ENCODE data around the gene PRKAA1. TPM values are rescaled to one million over a fixed set of nuclear protein-coding genes. Genes with fewer than 3 reads are reported as not detected.
"Not testable (repeated sequence)": the region's sequence is repeated elsewhere in the genome, so short reads cannot be mapped to it uniquely, and the experiment has no call there.

Gene PRKAA1
- total RNA-seq, 1 experiment from 2014 or later, result 178 TPM

DNA sequence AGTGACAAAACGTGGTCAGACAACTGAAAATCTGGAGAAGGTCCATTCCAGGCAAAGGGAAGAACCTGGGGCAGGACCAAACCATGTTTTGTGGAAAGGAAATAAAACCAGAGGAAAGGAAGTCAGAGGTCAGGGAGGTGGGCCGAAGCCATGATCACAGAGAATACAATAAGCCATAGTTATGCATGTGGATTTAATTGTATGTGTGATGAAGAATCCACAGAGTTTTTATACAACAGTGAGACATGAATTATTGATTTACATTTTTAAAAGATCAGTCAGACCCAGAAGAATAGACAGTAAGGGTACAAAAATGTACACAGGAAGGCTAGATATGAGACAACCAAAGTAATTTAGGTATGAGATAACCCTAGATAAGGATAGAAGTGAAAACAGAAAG lies 63.2 kb downstream of the PRKAA1 start:
- Histone ChIP-seq H3K79me2 (ENCODE audit: low read depth) (no peaks in the 10 kb centered on the region), H3F3A (ENCODE audit: insufficient read depth, low read depth) (peaks cover 6% of the 10 kb centered on the region; the same call in 1 of the 2 replicates), H2AFZ (no peak overlapping the region), H3K27ac (no peak overlapping the region), H3K4me2 (no peak overlapping the region), H3K27me3 (ENCODE audit: insufficient read depth, low read depth) (no peaks in the 10 kb centered on the region), H3K4me1 (replicated peaks; ENCODE audit: insufficient read depth) (0 out of 2 replicates have a peak, but pooled peaks cover 8% of the 10 kb centered on the region), H4K20me1 (ENCODE audit: insufficient read depth) (no peaks in the 10 kb centered on the region), H3K9me3 (ENCODE audit: insufficient read depth, low read depth) (0 out of 2 replicates have a peak, but pooled peaks cover 5% of the 10 kb centered on the region), H3K4me3 (no peak overlapping the region), H3K36me3 (ENCODE audit: low read depth) (0 out of 2 replicates have a peak, but pooled peaks cover under 1% of the 10 kb centered on the region), H3K9me2 (ENCODE audit: insufficient read depth) (no peaks in the 10 kb centered on the region)
- ChIA-PET POLR2A (ENCODE audit: unreplicated experiment) (interaction anchor here (0.7 kb wide), 1 partner anchor 1550 kb away, joined by 4 read pairs; no protein-coding TSS in a partner anchor), CTCF (interaction anchor here (0.6 to 2.1 kb wide), 2 partner anchors 30 to 46 kb away, joined by 4 to 5 read pairs; no protein-coding TSS in a partner anchor)
- no TSS peak for BruUV-seq (replicated peaks)
- intact Hi-C loops (cut with micrococcal nuclease; ENCODE audit: unreplicated experiment), result loop anchor here (5.0 kb wide), 6 partner anchors 142 to 1138 kb away; no protein-coding TSS in a partner anchor
- no peak for TF ChIP-seq EZH2 (IDR thresholded peaks at IDR 0.05; ENCODE audit: low read depth)
- TF ChIP-seq, protein P1, sequence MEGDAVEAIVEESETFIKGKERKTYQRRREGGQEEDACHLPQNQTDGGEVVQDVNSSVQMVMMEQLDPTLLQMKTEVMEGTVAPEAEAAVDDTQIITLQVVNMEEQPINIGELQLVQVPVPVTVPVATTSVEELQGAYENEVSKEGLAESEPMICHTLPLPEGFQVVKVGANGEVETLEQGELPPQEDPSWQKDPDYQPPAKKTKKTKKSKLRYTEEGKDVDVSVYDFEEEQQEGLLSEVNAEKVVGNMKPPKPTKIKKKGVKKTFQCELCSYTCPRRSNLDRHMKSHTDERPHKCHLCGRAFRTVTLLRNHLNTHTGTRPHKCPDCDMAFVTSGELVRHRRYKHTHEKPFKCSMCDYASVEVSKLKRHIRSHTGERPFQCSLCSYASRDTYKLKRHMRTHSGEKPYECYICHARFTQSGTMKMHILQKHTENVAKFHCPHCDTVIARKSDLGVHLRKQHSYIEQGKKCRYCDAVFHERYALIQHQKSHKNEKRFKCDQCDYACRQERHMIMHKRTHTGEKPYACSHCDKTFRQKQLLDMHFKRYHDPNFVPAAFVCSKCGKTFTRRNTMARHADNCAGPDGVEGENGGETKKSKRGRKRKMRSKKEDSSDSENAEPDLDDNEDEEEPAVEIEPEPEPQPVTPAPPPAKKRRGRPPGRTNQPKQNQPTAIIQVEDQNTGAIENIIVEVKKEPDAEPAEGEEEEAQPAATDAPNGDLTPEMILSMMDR (conservative IDR thresholded peaks at IDR 0.05), result no peak
- no peak for DNase-seq

DNA sequence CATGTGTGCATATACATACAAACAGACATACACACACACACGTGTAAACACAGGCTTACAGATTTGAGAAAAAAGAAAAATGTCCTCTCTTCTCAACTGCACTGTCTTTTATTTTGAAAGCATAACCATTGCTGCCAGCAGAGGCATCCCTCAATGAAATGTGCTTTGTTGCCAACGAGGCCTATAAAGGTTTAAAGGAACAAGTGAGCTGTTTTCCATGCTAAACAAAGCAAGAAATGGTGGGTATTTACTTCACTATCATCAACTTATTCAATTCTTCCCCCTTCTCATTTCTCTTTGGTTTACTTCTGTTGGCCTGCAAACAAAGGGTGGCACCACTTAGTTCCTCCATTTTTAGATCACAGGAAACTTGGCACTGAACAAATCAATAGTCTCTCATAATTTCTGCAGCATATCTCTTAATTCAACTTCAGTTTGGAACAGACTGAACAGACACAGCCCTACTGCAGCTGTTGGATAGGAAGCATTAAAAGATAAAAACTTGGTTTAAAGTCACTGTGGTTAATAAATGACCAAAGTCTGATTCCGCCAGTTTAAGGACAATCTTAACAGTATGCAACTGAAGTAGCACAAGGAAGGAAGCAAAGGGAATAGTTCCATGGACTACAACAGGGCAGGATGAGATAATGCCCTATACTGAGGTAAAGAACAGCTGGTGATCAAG lies 64.2 kb downstream of the PRKAA1 start:
- no TSS peak for BruUV-seq (replicated peaks)
- ChIA-PET CTCF (interaction anchor here (0.5 to 2.1 kb wide), 4 partner anchors 29 to 1579 kb away, joined by 3 to 5 read pairs (median 4); partner anchors contain the start of gene PTGER4), POLR2A (ENCODE audit: unreplicated experiment) (interaction anchor here (0.6 kb wide), 1 partner anchor 79 kb away, joined by 12 read pairs; no protein-coding TSS in a partner anchor)
- TF ChIP-seq EZH2 (IDR thresholded peaks at IDR 0.05; ENCODE audit: low read depth), result no peak
- TF ChIP-seq, protein P1 (conservative IDR thresholded peaks at IDR 0.05), result no peak
- H3K27ac ChIP-seq, result no peak overlapping the region
- no peak overlapping the region for H3K4me3 ChIP-seq
- H3K27me3 ChIP-seq (ENCODE audit: insufficient read depth, low read depth), result no peaks in the 10 kb centered on the region
- no peaks in the 10 kb centered on the region for H3K9me2 ChIP-seq (ENCODE audit: insufficient read depth)
- intact Hi-C loops (cut with micrococcal nuclease; ENCODE audit: unreplicated experiment), result no loop called here
- H2AFZ ChIP-seq, result no peak overlapping the region
- peaks cover 6% of the 10 kb centered on the region; the same call in 1 of the 2 replicates for H3F3A ChIP-seq (ENCODE audit: insufficient read depth, low read depth)
- no peak for DNase-seq
- H3K4me2 ChIP-seq, result no peak overlapping the region
- H3K4me1 ChIP-seq (replicated peaks; ENCODE audit: insufficient read depth), result 0 out of 2 replicates have a peak, but pooled peaks cover 8% of the 10 kb centered on the region
- 0 out of 2 replicates have a peak, but pooled peaks cover 3% of the 10 kb centered on the region for H3K36me3 ChIP-seq (ENCODE audit: low read depth)
- H3K9me3 ChIP-seq (ENCODE audit: insufficient read depth, low read depth), result 0 out of 2 replicates have a peak, but pooled peaks cover 5% of the 10 kb centered on the region
- H4K20me1 ChIP-seq (ENCODE audit: insufficient read depth), result no peaks in the 10 kb centered on the region
- H3K79me2 ChIP-seq (ENCODE audit: low read depth), result no peaks in the 10 kb centered on the region

- intact Hi-C loops (cut with micrococcal nuclease; ENCODE audit: unreplicated experiment), result no loop called here
- no peak overlapping the region for H3K4me2 ChIP-seq
- 0 out of 2 replicates have a peak, but pooled peaks cover 8% of the 10 kb centered on the region for H3K4me1 ChIP-seq (replicated peaks; ENCODE audit: insufficient read depth)
- no peak overlapping the region for H3K27ac ChIP-seq
- H3K9me2 ChIP-seq (ENCODE audit: insufficient read depth), result no peaks in the 10 kb centered on the region
- no peak for DNase-seq
- H2AFZ ChIP-seq, result no peak overlapping the region
- H4K20me1 ChIP-seq (ENCODE audit: insufficient read depth), result no peaks in the 10 kb centered on the region
- 0 out of 2 replicates have a peak, but pooled peaks cover 3% of the 10 kb centered on the region for H3K36me3 ChIP-seq (ENCODE audit: low read depth)
- H3K27me3 ChIP-seq (ENCODE audit: insufficient read depth, low read depth), result no peaks in the 10 kb centered on the region
- H3K4me3 ChIP-seq, result no peak overlapping the region
- POLR2A ChIA-PET (ENCODE audit: unreplicated experiment), result interaction anchor here (0.6 kb wide), 1 partner anchor 79 kb away, joined by 12 read pairs; no protein-coding TSS in a partner anchor
- TF ChIP-seq, protein P1 (conservative IDR thresholded peaks at IDR 0.05), result no peak
- no peak for TF ChIP-seq EZH2 (IDR thresholded peaks at IDR 0.05; ENCODE audit: low read depth)
- BruUV-seq (replicated peaks), result no TSS peak
- CTCF ChIA-PET, result no interaction called here
- peaks cover 6% of the 10 kb centered on the region; the same call in 1 of the 2 replicates for H3F3A ChIP-seq (ENCODE audit: insufficient read depth, low read depth)
- H3K79me2 ChIP-seq (ENCODE audit: low read depth), result no peaks in the 10 kb centered on the region
- H3K9me3 ChIP-seq (ENCODE audit: insufficient read depth, low read depth), result no peaks in the 10 kb centered on the region
Observed at GRCh38 chr5:40733434-40733833, 64.7 kb downstream of the PRKAA1 start.

- H3K79me2 ChIP-seq (ENCODE audit: low read depth); H3K27ac ChIP-seq; H3K9me2 ChIP-seq (ENCODE audit: insufficient read depth); H3K36me3 ChIP-seq (ENCODE audit: low read depth); H2AFZ ChIP-seq; H4K20me1 ChIP-seq (ENCODE audit: insufficient read depth); H3F3A ChIP-seq (ENCODE audit: insufficient read depth, low read depth); H3K4me2 ChIP-seq; BruUV-seq (replicated peaks); H3K27me3 ChIP-seq (ENCODE audit: insufficient read depth, low read depth); CTCF ChIA-PET; H3K4me1 ChIP-seq (replicated peaks; ENCODE audit: insufficient read depth); H3K9me3 ChIP-seq (ENCODE audit: insufficient read depth, low read depth); H3K4me3 ChIP-seq; DNase-seq; POLR2A ChIA-PET (ENCODE audit: unreplicated experiment); intact Hi-C loops (cut with micrococcal nuclease; ENCODE audit: unreplicated experiment): not testable (repeated sequence)
Observed at GRCh38 chr5:40722497-40722911, 75.7 kb downstream of the PRKAA1 start.

All from PC-9 (cell line).